Left forelimb (tissue), 1 donor: Measurements from ENCODE around the gene PGM2L1.
"Not testable (repeated sequence)": the region's sequence is repeated elsewhere in the genome, so short reads cannot be mapped to it uniquely, and the experiment has no call there.

Experiments used
- DNase-seq: peaks from one replicate; pipeline ENCODE4 v3.0.0-alpha.2; 2018; ENCODE audit warnings: low spot score

Gene PGM2L1

GRCh38 chr11:74333193-74333592 lies 65.0 kb downstream of the PGM2L1 start:
- DNase-seq, result no peak

DNA sequence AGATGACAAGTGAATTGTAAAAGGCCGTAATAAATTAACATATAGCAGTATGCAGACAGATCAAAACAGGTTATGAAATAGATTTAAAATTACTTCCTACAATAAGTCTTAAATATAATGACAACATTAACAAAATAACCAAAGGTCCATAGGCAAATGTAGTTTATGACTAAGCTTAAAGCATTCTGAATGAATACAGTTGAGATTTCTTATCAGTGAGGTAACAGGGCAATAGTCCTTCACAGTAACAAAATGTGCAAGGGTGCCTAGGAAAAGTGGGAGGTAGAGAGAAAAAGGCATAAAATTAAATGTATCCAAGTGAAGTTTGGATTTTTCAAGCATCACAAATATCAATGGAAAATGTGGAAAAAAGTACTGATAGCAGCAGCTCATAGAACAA lies 65.9 kb downstream of the PGM2L1 start:
- DNase-seq, result no peak

GRCh38 chr11:74331000-74331399 lies 67.2 kb downstream of the PGM2L1 start:
- not testable (repeated sequence) for DNase-seq

DNA sequence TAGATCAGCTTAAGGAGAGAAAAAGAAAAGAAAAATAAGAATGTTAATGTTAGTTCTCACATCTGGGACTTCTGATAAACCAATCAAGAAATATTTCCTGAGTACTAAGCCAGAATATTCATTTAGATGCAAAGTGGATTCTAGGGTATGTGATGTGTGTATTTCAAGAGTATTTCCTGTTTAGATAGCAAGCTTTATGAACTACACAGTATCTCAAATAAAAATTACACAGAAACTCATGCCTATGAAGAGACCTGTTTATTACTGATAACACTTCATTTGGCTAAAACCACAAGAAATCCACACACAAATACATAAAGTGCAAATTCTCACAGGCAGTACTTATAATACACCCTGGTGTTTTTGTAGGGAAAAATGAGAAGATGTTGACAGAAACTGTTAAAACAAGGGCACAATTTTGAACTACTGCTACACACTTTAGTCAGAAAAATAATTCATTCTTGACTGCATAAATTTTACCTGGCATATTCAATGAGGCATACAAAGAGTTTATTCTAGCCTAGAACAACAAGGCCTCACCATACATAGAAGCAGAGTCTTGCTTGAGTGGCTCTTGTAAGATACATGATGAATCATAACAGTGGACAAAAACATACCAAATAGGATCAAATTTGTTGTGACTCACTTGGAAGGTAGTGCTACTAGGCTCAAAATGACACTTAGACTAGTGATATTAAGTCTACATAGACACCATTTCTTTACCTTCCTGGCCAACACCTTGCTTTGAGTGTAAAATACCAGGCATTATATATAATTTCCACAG lies 68.0 kb downstream of the PGM2L1 start:
- no peak for DNase-seq

- DNase-seq, result no peak
Measured at GRCh38 chr11:74327076-74327475, 71.2 kb downstream of the PGM2L1 start.

DNA sequence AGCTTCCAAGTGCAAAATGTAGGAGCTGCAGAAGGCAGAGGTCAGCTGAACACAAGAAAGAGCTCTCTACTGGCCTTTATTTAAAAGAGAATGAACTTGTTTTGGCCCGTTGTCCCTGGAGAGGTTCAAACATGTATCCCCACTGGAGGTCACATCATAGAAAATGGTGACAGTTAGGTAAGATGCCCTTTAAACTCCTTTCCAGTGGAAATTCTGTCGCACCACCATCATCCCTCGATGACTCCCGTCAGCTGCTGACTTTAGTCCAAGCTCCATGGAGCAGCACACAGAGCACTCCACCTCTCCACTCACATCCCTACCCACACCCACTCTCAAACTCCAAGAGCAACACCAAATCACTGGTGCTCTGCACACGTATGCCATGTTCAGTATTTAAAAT lies 71.6 kb downstream of the PGM2L1 start:
- DNase-seq, result no peak

GRCh38 chr11:74325649-74326645 lies 72.3 kb downstream of the PGM2L1 start:
- DNase-seq, result peak; percentile 75

GRCh38 chr11:74322667-74323066 lies 75.6 kb downstream of the PGM2L1 start:
- no peak for DNase-seq

DNA sequence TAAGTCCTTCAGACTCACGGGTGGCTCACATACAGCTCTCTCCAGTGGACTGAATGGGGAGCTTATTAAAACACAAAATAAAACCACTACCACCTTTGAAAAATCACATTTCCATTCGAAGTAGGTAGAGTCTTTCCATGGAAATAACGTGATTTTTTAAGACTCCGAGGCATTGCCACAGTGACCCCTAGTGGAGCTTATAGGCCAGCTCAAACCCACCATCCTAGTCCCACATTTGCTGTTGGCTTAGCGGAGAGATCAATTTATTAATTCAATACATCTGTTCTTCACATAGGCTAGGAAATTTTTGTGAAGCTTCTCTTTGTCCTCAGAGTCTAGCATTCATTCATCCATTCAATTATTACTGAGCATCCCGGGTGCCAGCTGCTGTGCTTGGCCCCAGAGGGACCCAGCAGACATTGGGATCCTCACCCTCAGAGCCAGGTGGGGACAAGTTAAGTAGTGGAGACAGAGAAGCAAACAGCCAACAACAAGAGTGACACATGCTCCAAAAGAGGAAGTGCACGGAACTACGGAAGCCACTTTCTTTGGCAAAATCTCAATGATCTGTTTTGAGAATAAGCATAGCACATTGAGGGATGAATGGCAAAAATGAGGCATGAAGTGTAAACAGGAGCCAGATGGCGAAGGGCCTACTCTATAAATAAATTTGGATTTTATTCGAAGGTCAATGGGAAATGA lies 76.6 kb downstream of the PGM2L1 start:
- DNase-seq, result no peak

- no peak for DNase-seq
Measured at GRCh38 chr11:74320538-74320937, 77.7 kb downstream of the PGM2L1 start.

- no peak for DNase-seq
Measured at GRCh38 chr11:74319139-74319816, 79.0 kb downstream of the PGM2L1 start.

DNA sequence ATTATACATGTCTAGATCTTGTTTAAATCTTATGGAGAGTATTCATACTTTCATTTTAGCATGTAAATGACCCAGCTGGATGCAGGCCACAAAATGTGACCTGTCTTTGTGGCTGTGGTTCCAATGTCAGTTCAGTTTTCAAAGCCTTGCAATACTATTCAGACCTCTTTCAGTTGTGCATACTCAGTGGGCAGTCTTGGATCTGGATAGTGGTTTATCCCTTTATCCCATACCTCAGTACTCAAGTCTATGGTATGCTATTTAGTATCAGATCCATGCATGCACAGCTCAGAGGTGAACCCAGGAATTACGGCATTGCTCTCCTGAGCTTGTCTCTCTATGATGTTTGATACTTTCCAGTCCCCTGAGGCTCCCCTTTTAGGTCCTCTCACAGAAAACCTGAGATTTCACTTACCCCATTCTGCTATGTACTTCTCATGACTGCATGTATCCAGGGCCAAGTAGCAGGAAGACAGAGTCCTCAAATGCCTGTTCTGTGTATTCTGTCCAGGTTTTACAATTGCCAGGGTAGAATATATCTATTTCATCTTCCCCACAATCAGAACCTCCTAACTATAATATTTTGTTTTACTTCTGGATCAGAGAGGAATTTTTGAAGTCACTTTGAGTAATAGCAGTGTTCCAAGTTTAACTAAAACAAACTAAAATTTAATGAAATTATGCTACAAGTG lies 79.8 kb downstream of the PGM2L1 start:
- no peak for DNase-seq

- DNase-seq, result no peak
Measured at GRCh38 chr11:74316772-74317505, 81.3 kb downstream of the PGM2L1 start.

DNA sequence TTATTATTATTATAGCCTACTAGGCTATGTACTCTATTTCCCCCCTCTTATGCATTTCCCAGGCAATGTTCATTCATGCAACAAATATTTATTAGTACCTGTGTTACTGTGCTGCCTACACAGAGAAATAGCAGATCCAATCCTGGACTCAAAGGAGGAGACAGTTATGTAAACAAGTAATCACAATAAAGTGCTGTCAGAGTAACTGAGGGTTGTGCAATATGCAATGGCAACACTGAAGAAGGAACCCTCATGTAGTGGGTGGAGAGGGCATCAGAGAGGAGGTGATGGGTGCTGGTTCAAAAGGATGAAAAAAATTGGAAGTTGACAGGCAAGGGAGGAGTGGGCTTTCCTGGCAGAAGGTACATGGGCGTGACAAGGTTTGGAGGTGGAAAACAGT lies 85.9 kb downstream of the PGM2L1 start:
- no peak for DNase-seq

- DNase-seq, result peak; percentile 80
Measured at GRCh38 chr11:74311352-74311926, 86.8 kb downstream of the PGM2L1 start, which contains the start of gene P4HA3. TSS of gene P4HA3 (minus strand) at chr11:74311640. CDS start at chr11:74311611, 29 bp downstream.

DNA sequence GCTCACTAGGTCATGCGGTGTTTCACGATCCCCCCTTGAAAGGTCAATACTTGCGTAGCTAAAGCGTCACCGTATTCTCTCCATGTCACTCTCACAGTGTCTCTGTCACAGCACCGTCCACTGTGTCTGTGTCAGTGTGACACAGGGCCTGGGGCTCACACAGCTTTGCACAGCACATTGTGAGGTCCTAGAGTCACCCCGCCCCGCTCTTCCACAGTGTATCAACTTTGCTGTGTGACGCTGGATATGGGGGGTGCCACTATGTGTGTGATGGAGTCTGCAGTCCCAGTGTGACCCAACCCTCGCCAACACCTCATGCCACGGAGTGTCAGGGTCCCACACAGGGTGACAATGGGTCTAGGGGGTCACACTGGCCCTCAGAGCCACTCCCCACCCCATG lies 87.4 kb downstream of the PGM2L1 start:
- DNase-seq, result no peak

GRCh38 chr11:74307434-74307833 lies 90.8 kb downstream of the PGM2L1 start:
- DNase-seq, result no peak

DNA sequence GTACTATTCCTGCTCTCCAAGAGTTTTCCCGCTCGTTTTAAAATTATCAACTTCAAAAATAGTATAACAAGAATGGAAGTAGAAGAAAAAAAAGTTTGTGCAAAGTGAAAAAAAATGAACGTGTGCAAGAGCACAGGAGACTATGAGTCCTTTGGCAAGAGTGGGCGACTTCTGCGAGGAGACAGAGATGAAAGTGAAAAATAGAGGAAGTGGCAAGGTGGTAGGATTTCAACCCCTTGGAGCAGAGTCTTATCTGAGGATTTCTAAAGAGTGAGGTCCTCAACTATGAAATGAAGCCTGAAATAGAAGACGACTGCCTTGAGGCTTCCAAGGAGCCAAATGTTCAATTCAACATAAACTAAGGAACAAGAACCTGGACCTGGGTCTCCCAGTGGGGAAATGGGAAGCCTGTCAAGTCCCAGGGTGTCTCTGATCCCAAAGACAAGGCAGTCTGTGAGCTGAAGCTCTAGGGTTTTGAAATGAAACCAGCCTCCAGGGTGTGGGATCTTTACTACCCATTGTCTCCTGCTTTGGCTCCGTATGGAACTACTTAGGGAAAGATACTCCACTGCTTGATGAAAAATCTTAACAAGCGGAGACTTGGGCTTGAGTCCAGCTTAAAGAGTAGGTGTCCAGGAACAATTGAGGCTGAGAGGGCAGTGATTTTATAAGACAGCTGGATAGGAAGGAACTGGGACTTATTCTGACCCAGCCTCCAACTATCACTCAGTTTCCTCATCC lies 91.6 kb downstream of the PGM2L1 start:
- DNase-seq, result no peak

DNA sequence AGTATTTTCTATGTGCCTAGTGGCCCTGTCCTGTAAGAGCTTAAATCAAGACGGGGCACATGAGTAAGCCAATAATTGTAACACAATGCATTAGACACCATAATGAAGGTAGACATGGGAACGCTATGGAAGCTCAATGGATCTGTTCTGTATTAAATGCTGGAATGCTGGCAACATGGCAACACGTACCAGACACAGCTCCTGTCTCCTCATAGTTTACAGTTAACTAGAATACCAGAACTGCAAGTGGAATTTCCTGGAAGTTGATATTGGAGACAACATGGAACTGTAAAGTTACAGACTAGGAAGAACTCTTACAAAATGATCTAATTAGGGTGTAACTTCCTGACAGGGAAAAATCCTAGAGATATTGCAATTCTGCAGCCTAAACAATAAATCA lies 99.2 kb downstream of the PGM2L1 start:
- no peak for DNase-seq
